ENCODE measurements around the gene MYDGF.

MYDGF gene

DNA sequence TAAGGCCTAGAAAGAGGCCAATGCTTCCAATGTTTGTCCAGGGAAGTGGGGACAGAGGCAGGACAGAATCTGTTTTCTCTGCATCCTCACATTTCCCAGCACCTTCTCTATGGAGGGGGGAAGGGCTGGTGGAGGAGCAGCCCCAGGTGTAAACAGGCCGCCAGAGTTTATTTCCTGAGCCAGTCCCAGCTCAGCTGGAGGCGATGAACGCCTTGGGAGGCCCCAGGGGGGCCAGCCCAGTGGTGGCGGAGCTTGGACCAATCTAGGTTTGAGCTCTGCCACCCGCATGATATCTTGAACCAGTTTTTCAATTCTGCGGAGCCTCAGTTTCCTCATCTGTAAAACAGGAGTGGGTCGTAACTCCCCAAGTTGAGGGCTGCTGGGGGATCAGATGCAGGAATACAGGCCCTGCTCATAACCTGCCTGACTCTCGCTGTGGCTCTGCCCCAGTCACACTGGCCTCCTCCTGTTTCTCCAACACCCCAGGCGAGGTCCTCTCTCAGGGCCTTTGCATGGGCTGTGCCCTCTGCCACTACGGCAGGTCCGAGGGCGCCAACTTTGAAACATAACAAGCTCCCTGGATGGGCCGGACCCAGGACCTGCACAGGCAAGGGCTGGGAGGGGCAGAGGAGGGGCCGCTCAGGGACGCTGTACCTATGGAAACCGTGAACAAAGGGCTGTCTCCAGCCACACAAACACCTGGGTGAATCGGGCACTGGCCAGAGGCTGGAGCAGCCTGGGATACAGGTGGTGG is 29.7 kb downstream of the MYDGF start:
- no peak for DNase-seq

DNA sequence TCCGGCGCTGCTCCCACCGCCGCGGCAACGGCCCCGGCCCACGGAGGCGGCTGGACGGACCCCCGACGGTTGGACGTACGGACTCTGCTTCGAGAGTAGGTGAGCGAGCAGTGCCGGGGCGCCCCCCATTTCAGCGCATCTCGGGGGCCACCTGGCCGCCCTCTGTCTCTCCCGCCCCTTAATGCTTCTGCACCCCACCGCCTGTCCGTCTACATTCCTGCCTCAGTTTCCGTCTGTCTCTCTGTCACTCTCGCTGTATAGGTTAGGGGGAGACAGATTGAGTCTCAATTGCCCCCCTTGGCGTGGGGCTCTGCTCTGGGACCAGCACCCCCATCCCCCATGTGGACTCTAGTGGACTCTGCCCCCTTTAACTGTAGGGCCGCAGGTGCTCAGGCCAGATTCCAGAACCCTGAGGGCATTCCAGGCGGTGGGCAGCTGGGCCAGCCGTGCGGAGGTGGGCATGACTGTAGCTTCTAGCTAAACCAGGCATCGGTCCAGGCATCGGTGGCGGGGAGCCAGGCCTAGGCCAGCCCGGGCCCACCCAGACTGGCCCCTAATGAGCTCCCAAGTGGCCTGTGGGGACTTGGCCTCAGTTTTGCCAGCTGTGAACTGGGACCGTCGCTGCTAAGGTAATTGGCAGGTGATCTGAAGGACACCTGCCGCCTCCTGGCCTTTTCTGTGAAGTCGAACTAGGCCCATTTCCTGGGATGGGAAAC is 30.5 kb downstream of the MYDGF start:
- peak; percentile 29 for DNase-seq

DNA sequence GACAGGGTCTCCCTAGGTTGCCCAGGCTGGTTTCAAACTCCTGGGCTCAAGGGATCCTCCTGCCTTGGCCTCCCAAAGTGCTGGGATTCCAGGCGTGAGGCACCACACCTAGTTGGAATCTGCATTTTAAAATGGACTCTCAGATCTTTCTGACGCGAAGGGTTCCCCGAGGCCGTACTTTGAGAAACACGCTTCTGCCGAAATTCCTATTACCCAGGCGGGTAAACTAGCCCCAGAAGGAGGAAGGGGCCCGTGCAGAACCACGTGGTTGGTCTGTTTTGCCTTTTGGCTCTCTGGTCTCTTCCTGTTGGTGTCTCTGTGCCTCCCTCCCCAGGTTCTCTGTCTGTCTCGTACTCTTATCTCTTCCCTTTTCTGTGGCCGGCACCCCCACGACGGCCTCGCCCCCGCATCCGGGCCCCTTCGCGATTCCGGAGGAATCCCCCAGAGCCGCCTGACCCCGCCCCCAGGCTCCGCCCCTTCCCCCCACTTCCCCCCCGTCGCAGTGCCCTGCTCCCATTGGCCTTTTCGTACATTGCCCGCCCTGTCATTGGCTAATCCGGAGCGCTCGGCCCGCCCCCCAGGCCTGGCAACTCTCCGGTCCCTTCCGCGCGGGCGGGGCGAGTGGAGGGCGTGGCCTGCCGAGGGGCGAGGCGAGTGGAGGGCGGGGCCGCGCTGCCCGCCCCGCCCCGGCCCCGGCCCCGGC is 31.2 kb downstream of the MYDGF start, which contains the start of gene TNFAIP8L1:
TNFAIP8L1 (plus strand) TSS at position 689 of the 703 bp plus-strand sequence. CDS start 12,354 bp downstream, outside the sequence.
- DNase-seq = peak; percentile 95

DNA sequence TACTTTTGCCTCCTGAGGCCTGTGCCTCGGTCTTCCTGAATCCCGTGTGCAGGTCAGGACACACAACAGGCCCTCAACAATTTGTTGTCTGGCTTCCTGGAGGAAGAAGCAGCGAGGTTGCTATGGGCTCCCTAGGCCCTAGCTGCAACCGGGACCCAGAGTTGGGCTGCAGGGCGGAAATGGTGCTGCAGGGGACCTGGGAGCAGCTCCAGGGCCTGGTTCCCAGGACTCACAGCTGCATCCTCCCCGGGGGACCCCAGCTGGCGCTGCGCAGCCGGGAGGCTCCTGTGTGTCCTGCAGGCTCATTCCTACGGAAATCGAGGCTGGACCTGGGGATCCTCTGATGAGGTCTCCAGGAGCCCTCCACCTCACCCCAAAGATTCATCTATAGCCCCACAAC is 31.8 kb downstream of the MYDGF start:
- DNase-seq = no peak

- DNase-seq = no peak
Observed at GRCh38 chr19:4636761-4637160, 33.4 kb downstream of the MYDGF start.

DNA sequence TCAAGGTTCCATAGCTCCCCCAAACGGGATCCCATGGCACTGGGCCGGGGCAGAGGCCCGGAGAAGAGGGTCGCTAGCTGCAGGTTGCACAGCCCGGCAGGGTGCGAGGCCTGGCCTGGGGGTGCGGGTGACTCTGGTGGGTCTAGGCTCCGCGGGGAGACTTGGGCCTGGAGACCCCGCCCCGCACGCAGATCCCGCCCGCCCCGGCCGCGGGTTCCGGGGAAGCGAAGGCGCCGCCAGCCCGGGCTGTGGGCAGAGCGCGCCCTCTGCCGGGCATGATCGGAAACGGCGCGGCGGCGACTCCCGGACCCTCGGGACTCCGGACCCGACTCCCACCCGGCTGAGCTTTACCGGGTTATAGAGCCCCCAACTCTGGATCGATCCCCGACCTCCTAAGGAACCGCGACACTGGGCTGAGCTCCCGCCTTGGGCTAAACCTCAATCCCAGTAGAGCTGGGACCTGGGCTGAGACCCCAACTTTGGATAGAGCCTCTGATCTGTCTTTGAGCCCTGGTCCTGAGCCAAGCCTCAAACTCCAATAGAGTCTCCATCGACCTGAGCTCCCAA is 33.9 kb downstream of the MYDGF start:
- DNase-seq = peak; percentile 56

GRCh38 chr19:4635754-4636116 is 34.4 kb downstream of the MYDGF start:
- DNase-seq = no peak

DNA sequence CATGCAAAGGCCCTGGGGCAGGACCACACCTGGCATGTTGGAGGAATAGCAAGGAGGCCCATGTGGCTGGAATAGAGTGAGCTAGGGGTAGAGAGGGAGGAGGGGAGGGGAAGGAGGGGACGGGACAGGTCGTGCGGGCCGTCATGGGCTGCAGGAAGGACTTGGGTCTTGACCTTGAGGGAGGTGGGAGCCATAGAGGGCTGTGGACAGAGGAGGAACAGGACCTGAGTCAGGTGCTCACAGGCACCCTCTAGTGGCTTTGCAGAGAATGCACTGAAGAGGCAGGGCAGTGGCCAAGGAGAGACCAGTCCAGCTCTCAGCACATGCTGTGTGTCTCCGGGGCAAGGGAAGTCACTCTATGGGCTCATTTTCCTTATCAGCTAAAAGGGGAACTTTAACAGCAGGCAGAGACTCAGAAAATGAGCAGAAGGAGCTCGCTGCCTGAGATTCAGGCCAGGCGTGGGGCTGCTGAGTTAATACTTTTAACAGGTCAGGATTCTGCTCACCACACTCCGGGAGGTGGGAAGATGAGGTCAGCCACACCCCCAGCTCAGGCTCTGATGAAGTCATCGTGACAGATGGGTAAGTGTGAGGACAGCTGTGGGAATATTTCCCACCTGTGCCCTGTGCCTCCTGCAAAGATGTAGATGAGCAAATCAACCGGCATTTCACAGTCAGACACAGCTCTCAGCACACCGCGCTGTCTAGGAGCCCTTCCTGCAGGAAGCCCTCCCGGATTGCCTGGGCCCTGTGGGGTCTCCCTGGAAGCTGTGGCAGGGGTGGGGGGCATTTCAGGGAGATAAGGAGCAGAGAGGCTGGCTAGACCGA is 36.8 kb downstream of the MYDGF start:
- peak; percentile 83 for DNase-seq

DNA sequence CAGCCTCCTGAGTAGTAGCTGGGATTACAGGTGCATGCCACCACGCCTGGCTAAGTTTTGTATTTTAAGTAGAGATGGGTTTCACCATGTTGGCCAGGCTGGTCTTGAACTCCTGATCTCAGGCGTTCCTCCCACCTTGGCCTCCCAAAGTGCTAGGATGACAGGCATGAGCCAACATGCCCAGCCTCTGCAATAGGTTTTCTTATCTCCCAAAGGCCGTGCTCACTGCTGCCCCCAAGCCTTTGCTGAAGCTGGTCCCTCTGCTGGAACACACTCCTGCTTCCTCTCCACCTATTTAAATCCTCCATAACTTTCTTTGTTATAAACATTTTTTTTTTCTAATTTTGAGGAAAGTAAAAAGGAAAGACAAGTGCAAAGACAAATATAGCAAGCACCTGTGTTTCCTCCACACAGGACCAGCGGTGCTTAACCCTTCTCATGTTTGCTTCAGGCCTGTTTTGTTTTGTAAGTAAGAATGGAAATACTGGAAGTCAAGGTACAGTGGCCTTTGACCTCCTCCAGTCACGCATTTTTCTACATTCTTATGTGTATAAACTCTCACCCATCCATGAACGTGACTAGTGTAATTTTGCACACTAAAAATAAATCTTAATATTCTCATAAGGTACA is 45.3 kb downstream of the MYDGF start:
- DNase-seq = peak; percentile 39

- no peak for DNase-seq
Observed at GRCh38 chr19:4624301-4624700, 45.8 kb downstream of the MYDGF start.

GRCh38 chr19:4622695-4623421 is 47.3 kb downstream of the MYDGF start:
- no peak for DNase-seq

GRCh38 chr19:4620675-4621074 is 49.5 kb downstream of the MYDGF start:
- DNase-seq = no peak

DNA sequence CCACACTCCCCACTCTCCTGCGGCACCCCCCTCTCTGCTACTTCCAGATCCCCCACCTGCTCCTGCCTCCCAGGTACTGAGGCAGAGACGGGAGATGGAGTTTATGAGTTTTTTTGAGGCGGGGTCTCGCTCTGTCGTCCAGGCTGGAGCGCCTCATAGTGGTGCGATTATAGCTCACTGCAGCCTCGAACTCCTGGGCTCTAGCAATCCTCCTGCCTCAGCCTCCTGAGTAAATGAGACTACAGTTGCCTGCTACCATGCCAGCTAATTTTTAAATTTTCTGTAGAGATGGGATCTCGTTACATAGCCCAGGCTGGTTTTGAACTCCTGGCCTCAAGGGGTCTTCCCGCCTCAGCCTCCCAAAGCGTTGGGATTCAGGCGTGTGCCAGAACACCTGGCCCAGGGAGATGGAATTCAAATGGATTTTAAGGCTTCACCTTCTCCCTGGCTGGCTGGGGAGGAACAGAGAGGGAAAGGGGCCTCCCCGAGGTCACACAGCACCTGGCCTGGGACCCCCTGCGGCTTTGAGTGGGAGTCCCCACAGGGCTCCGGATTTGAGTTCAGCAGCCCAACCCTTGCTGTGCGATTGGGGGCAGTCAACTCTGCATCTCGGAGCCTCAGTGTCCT is 50.4 kb downstream of the MYDGF start:
- no peak for DNase-seq

- DNase-seq = no peak
Observed at GRCh38 chr19:4618019-4618418, 52.1 kb downstream of the MYDGF start.

- no peak for DNase-seq
Observed at GRCh38 chr19:4613254-4613751, 56.8 kb downstream of the MYDGF start.

- DNase-seq = no peak
Observed at GRCh38 chr19:4609878-4610511, 60.1 kb downstream of the MYDGF start.
